ENCODE measurements around the gene RAD21L1.

RAD21L1 gene

DNA sequence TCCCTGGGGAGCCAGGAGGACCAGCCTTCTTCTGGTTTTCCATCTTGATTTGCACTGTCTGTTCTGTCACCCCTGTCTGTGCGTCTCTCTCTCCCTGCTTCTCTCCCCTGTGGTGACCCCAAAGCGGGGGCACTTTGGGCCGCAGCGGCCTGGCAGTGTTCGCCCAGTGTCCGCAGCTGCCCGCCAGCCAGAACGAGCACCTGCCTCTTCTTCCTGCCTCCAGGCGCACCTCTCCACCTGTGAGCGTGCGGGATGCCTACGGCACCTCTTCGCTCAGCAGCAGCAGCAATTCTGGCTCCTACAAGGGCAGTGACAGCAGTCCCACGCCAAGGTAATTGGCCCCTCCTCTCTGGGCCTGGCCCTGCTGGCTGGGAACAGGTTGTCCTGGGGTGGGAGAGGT lies 71.1 kb downstream of the RAD21L1 start:
- no peak for DNase-seq

DNA sequence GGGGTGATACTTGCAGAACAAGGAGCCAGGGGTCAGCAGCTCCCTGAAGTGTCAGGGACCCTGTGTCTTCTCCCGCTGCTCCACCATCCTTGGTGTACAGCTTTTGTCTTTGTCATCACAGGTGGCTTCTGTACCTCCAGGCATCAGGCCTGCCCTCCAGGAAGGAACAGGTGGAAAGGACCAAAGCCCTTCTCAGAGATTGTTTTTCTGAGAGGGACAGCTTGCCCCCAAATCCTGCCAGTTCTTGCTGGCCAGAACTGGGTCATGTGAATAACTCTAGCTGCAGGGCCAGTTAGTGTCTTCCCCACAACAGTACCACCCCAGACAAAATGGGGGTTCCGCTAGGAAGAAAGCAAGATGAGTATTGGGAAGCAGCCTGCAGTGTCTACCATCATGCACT lies 71.6 kb downstream of the RAD21L1 start:
- DNase-seq, result no peak

DNA sequence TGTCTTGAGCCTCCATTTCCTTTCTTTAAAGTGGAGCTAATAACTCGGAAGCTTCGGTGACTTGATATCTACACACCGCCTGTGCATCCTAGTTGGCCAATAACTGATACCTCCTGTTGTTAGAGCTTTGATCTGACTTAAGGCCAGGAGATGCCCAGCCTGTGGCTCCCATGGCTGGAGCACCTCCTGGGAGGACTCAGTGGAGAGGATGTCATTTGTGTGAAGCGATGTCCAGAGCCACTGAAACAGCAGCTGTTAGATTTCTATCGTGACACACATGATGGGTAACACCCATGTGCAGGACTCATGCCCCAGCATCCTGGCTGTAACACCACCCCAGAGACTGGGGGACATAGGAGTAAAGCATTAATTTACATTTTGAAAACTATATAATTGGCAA lies 72.3 kb downstream of the RAD21L1 start:
- DNase-seq, result no peak

DNA sequence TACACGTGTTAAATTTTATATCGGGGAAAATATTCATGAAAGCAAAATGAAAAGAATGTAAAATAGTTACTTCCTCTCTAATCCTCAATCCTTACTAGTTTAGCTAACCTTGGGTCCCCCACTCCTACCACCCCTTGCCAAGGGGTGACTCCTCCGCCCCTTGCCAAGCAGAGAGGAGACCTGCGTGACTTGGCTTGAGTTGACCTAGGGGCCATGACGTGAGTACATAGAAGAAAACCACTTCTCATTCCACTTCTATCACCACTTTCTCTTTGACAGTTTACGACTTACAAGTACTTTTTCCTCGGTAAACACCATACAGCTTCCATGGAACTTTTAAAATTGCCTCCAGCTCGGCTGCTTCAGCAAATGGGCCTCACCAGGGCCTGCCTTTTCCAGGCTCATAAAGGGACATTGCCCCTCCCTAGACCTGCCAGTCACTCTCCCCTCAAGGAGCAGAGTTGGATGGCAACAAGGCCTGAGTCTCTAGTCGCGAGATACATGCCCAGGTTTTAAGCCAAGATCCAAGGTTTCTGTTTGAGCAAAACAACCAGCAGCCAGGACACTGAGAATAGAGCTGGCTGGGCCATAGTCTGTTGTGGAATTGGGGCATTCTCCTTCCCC lies 73.2 kb downstream of the RAD21L1 start:
- no peak for DNase-seq

DNA sequence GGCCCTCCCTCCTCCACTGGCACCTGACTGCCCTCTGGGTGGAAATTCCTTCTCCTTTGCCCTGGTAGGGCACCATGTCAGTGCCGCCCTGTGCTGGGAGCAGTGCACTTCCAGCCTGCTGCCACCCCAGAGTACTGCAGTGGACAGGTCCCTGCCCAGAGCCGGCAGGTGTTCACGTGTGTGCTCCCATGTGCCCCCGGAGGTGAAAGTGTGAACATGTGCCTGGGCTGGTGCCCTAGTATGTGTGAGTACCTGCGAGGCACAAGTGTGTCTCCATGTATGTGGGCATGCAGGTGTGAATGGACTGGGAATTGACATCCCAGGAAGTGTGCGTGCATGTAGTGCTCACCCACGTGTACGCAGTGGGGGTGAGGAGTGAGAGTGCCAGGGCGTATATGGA lies 73.7 kb downstream of the RAD21L1 start:
- peak; percentile 45 for DNase-seq

DNA sequence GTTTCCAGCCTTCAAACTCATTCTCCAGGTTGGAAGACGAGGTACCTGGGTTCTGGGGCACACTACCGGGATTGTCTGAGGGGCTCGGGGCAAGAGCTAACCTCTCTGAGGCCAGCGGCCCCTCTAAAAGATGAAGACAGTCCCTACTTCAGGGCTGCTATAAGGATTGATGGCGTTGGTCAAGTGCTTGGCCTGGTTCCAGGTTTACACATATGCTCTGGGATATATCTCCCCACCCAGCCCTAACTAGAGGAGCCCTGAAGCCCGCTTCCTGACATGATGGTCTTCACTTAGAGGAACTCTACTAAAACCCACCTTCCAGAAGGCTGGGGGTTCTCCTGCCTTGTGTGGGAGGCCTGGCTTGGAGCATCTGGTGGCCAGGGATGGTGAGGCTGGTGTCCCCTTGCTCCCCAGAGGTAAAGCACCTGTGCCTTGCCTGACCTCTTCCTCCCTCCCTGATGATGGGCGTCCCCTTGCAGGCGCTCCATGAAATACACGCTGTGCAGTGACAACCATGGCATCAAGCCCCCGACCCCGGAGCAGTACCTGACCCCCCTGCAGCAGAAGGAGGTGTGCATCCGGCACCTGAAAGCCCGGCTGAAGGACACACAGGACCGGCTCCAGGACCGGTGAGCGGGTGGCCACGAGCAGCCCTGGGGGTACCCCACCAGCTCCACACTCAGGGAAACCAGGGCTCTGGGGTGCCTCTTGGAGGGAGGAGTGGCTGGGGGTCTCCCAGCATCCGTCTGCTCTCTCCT lies 74.4 kb downstream of the RAD21L1 start:
- no peak for DNase-seq

DNA sequence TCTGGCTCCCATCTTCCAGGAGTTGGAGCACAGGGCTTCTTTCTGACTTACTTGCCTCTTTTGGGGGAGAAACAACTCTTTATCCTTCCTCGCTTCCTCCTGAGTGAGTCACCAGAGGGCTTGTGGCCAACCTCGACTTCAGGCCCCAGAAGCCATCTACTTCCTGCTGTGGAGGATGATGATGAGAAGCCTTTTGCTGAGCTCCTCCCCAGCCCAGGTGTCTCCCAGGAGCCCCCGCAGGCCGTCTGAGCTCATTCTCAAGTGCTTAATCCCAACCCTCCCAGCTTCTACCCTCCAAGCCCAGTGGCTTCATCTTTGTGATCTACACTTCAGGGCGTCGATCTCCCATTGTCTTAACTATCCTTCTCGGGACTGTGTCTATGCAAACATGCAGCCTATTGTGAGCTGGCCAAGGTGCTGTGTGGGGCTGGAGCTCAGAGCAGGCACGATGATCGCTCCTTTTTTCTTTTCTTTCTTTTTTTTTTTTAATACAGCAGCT lies 75.2 kb downstream of the RAD21L1 start:
- peak; percentile 71 for DNase-seq

DNA sequence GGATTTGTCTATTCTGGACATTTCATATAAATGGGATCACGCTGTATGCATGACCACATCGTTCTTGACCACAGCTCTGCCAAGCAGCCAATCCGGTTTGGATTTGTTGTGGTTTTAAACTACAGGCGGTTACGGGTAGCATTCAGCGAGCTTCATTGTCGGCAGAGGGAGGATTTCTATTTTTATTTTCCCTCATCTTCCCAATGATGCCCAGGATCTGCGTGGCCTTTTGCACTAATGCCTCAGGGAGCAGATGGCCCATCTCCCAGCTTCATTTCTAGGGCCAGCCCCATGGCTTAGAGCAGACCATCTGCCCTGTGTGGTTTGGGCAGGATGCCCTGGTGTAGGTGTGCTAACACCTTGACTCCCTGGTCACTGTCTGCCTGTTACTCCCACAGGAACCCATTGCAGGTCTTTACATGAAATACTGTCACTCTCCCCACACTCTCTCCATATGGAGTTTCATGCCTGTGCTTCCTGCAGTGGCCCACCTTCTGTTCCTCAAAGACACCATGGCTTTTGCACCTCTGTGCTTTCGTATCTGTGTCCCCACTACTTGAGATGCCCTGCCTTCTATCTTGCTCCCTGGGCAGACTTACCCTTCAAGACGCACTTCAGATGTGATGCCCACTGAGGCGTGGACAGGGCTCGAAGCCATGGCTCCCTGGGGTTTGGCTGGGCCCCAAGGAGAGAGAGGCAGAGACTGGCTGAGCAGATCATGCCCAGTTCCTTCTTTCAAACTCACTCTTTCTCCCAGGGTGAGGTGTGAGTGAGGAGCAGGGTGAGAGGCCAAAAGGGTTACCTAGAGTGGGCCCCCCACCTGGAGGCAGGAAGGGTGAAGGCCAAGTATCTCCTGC lies 77.1 kb downstream of the RAD21L1 start:
- peak; percentile 65 for DNase-seq

DNA sequence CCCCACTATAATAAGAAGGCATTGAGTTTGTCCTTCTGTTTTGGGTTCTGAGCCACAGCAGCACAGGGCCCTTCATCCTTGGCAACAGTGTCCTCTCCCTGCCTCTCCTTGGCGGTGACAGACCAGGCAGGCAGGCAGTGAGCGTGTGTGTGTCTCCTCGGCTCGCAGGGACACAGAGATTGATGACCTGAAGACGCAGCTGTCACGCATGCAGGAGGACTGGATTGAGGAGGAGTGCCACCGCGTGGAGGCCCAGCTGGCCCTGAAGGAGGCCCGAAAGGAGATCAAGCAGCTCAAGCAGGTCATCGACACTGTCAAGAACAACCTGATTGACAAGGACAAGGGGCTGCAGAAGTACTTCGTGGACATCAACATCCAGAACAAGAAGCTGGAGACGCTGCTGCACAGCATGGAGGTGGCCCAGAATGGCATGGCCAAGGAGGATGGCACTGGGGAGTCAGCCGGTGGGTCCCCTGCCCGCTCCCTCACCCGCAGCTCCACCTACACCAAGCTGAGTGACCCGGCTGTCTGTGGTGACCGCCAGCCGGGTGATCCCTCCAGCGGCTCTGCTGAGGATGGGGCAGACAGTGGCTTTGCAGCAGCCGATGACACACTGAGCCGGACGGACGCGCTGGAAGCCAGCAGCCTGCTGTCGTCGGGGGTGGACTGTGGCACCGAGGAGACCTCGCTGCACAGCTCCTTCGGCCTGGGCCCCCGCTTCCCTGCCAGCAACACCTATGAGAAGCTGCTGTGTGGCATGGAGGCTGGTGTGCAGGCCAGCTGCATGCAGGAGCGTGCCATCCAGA lies 79.1 kb downstream of the RAD21L1 start:
- no peak for DNase-seq

All from hematopoietic multipotent progenitor cell treated with erythropoietin and hydrocortisone succinate and interleukin-3 and kit ligand, for 4 days (in vitro differentiated cells).